DOHH2 (cell line): ENCODE measurements around the gene KCNH1.

Experiments
- H3F3A ChIP-seq: fragments of 200-600 bp; sonication (generic), shearing (Covaris generic); 2 replicates; pipeline ENCODE4 v1.6.0; 2016; ENCODE audit warnings: antibody characterized with exemption, mild to moderate bottlenecking; ENCODE audit not compliant: control insufficient read depth, insufficient read depth
- H3K27ac ChIP-seq: fragments of 200-600 bp; sonication (generic); 2 replicates; pipeline ENCODE4 v1.5.1; 2014; ENCODE audit warnings: low read depth, mild to moderate bottlenecking, low read length, moderate library complexity
- H3K27me3 ChIP-seq: fragments of 200-600 bp; sonication (generic); 2 replicates; pipeline ENCODE4 v1.6.1; 2014; ENCODE audit warnings: mild to moderate bottlenecking, low read length, mixed read lengths; ENCODE audit not compliant: control insufficient read depth
- H3K36me3 ChIP-seq: fragments of 200-600 bp; sonication (generic); 2 replicates; pipeline ENCODE4 v1.6.1; 2014; ENCODE audit warnings: mild to moderate bottlenecking, low read length, moderate library complexity, mixed read lengths; ENCODE audit not compliant: control insufficient read depth
- H3K4me1 ChIP-seq: fragments of 200-600 bp; sonication (generic); 2 replicates; pipeline ENCODE4 v1.6.1; 2014; ENCODE audit warnings: mild to moderate bottlenecking, low read length, mixed read lengths; ENCODE audit not compliant: control insufficient read depth
- H3K4me2 ChIP-seq: fragments of 200-600 bp; sonication (generic); 2 replicates; pipeline ENCODE4 v1.6.0; 2014; ENCODE audit warnings: mild to moderate bottlenecking, low read length, moderate library complexity
- H3K4me3 ChIP-seq: fragments of 200-600 bp; sonication (generic); 2 replicates; pipeline ENCODE4 v1.5.1; 2014; ENCODE audit warnings: mild to moderate bottlenecking, low read length, mixed read lengths
- H3K79me2 ChIP-seq: fragments of 200-600 bp; sonication (generic); 2 replicates; pipeline ENCODE4 v1.6.1; 2014; ENCODE audit warnings: mild to moderate bottlenecking, low read length, mixed read lengths; ENCODE audit not compliant: control insufficient read depth
- H3K9me2 ChIP-seq: fragments of 200-600 bp; sonication (generic); replicated peaks from 2 replicates; pipeline ENCODE4 v1.6.1; 2014; ENCODE audit warnings: mild to moderate bottlenecking, low read length, mixed read lengths; ENCODE audit not compliant: control insufficient read depth
- H3K9me3 ChIP-seq: fragments of 200-600 bp; sonication (generic); 2 replicates; pipeline ENCODE4 v1.6.1; 2014; ENCODE audit warnings: antibody characterized with exemption, low read length, mixed read lengths; ENCODE audit not compliant: control insufficient read depth, insufficient read depth
- H4K20me1 ChIP-seq: fragments of 200-600 bp; sonication (generic); 2 replicates; pipeline ENCODE4 v1.6.0; 2014; ENCODE audit warnings: low read depth, mild to moderate bottlenecking, antibody characterized with exemption, low read length, moderate library complexity; ENCODE audit not compliant: control insufficient read depth, insufficient read depth
- EZH2phosphoT487 ChIP-seq: fragments of 200-600 bp; sonication (generic); IDR thresholded peaks from 2 replicates; pipeline ENCODE4 v1.6.1; 2017; ENCODE audit warnings: borderline replicate concordance, mild to moderate bottlenecking, antibody characterized with exemption, low read length, moderate library complexity, mixed read lengths
- TF ChIP-seq, protein P1 (sequence below): fragments of 200-600 bp; sonication (generic); IDR thresholded peaks from one replicate; pipeline ENCODE4 v1.5.1; 2014; ENCODE audit warnings: antibody characterized with exemption, mild to moderate bottlenecking, low read depth, low read length; ENCODE audit not compliant: poor library complexity, severe bottlenecking

Gene KCNH1

DNA sequence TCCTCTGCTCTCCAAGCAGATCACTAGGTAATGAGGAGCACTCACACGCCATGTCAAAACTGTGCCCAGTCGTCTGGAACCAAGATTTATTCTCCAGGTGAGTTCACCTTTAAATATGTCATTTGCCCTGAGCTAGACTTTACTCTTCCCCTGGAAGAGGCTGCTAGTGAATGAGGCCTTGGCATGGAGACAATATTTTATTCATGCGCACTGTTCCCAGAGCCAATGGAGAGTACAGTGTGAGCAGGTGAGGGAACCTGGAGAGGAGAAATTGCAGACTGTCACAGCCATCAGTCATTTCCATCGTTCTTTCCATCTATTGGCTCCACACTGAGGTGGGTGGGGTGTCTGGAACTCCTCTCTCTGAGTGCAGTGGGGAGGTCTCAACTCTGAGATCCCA is 333.6 kb downstream of the KCNH1 start:
- Histone ChIP-seq H3K36me3 (no peaks in the 10 kb centered on the region), H3K4me2 (no peak overlapping the region)

DNA sequence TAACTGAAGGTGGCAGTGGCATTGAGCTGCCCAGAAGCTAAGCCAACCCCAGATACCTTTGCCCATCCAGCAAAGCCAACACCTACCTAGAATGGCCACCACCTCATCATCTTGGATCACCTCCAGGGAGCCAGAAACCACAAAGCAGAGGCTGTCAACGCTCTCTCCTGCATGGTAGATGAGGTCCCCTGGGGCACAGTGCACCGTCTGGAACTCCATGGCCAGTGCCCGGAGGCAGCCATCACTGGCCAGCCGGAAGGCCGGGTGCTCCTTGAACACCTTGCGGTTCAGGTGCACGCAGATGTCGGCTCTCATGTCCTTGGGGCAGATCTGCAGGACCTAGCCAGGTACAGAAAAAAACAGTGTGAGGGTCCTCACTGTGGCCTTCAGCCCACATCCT is 336.5 kb downstream of the KCNH1 start:
- Histone ChIP-seq H3K4me2 (no peak overlapping the region), H3K9me2 (no peaks in the 10 kb centered on the region), H3K4me3 (no peak overlapping the region), H3K27me3 (no peaks in the 10 kb centered on the region), H3F3A (no peaks in the 10 kb centered on the region), H3K9me3 (no peaks in the 10 kb centered on the region), H3K27ac (no peak overlapping the region), H3K36me3 (no peaks in the 10 kb centered on the region), H4K20me1 (no peaks in the 10 kb centered on the region), H3K79me2 (no peaks in the 10 kb centered on the region), H3K4me1 (no peaks in the 10 kb centered on the region)
- TF ChIP-seq, protein P1, sequence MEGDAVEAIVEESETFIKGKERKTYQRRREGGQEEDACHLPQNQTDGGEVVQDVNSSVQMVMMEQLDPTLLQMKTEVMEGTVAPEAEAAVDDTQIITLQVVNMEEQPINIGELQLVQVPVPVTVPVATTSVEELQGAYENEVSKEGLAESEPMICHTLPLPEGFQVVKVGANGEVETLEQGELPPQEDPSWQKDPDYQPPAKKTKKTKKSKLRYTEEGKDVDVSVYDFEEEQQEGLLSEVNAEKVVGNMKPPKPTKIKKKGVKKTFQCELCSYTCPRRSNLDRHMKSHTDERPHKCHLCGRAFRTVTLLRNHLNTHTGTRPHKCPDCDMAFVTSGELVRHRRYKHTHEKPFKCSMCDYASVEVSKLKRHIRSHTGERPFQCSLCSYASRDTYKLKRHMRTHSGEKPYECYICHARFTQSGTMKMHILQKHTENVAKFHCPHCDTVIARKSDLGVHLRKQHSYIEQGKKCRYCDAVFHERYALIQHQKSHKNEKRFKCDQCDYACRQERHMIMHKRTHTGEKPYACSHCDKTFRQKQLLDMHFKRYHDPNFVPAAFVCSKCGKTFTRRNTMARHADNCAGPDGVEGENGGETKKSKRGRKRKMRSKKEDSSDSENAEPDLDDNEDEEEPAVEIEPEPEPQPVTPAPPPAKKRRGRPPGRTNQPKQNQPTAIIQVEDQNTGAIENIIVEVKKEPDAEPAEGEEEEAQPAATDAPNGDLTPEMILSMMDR, result no peak
- no peak for TF ChIP-seq EZH2phosphoT487

More for the DNA sequence above, 333.6 kb downstream of the KCNH1 start:
- H3K27ac ChIP-seq, result no peak overlapping the region
- H3K9me3 ChIP-seq, result no peaks in the 10 kb centered on the region
- no peaks in the 10 kb centered on the region for H4K20me1 ChIP-seq
- no peaks in the 10 kb centered on the region for H3K4me1 ChIP-seq
- no peaks in the 10 kb centered on the region for H3F3A ChIP-seq
- H3K27me3 ChIP-seq, result no peaks in the 10 kb centered on the region
- no peaks in the 10 kb centered on the region for H3K9me2 ChIP-seq
- no peaks in the 10 kb centered on the region for H3K79me2 ChIP-seq
- no peak overlapping the region for H3K4me3 ChIP-seq
- TF ChIP-seq, protein P1, result no peak
- TF ChIP-seq EZH2phosphoT487, result no peak

DNA sequence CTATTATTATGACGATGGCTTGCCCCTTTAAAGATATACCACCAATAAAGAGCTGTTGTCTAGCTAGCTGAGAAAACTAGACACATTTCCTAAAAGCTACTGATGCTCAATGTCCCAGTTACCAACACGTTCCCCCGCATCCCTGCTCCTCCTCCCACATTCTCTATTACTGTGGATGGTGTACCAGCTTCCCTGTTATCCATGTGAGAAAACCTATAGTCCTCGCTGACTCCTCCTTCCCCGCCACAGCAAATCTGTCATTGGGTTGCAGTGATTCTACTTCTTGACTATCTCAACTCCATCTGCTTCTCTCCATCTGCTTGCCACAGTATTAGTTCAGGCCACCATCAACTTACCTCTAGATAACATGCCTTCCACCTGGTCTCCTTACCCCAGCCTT is 337.5 kb downstream of the KCNH1 start:
- Histone ChIP-seq H3K4me3 (no peak overlapping the region), H3K27me3 (no peaks in the 10 kb centered on the region), H3K4me2 (no peak overlapping the region), H3K27ac (no peak overlapping the region), H3K9me3 (no peaks in the 10 kb centered on the region), H3K79me2 (no peaks in the 10 kb centered on the region), H4K20me1 (no peaks in the 10 kb centered on the region), H3K9me2 (no peaks in the 10 kb centered on the region), H3K36me3 (no peaks in the 10 kb centered on the region), H3K4me1 (no peaks in the 10 kb centered on the region), H3F3A (no peaks in the 10 kb centered on the region)
- no peak for TF ChIP-seq EZH2phosphoT487
- TF ChIP-seq, protein P1, result no peak

DNA sequence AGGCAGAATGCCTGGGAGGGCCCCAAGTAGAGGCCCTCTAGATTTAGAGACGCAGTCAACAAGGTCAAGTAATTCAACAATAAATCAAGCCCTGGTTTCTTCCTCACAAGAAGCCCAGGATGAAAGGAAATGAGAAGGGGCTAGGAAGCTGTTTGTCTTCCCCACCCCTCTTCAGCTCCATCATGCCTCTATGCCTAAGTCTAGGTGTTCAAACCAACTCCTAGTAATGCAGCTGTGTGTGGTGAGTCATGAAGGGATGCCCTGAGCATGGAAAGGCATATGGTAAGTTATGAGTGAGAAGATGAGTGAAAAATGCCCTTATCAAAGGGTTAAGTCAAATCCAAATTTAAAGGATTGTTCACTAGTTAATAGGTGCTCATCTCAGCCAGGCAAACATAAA is 339.5 kb downstream of the KCNH1 start:
- Histone ChIP-seq H3K4me2 (no peak overlapping the region), H4K20me1 (no peaks in the 10 kb centered on the region), H3K9me2 (no peaks in the 10 kb centered on the region), H3K4me1 (no peaks in the 10 kb centered on the region), H3K36me3 (no peaks in the 10 kb centered on the region), H3K27ac (no peak overlapping the region), H3K9me3 (no peaks in the 10 kb centered on the region), H3K79me2 (no peaks in the 10 kb centered on the region), H3K27me3 (no peaks in the 10 kb centered on the region), H3F3A (no peaks in the 10 kb centered on the region), H3K4me3 (no peak overlapping the region)
- no peak for TF ChIP-seq EZH2phosphoT487
- TF ChIP-seq, protein P1, result no peak
